ENCODE results near the gene MED13L.

MED13L gene

GRCh38 chr12:116248930-116249329, 28.6 kb downstream of the MED13L start:
- Histone ChIP-seq H3K27me3 (replicated peaks in 2 of 5; ENCODE audit: control insufficient read depth in 4 of 5, insufficient read depth in 5 of 5, low read length in 4 of 5) (no peaks in the 10 kb centered on the region), H3K4me1 (ENCODE audit: control extremely low read depth in 1 of 4, control insufficient read depth in 4 of 4, insufficient read depth in 4 of 4, low read length in 3 of 4) (peaks cover 9 to 26% (median 19%) of the 10 kb centered on the region in 4 experiments), H3K4me3 (ENCODE audit: control insufficient read depth in 1 of 7, extremely low read depth in 1 of 7, insufficient read depth in 4 of 7, low read depth in 2 of 7, low read length in 6 of 7) (no peak overlapping the region), H3K27ac (ENCODE audit: insufficient read depth in 1 of 2, low read depth in 1 of 2, low read length in 2 of 2, poor library complexity in 1 of 2, severe bottlenecking in 2 of 2) (no peak overlapping the region), H3K36me3 (ENCODE audit: control insufficient read depth in 4 of 4, insufficient read depth in 4 of 4, low read length in 3 of 4) (no peaks in the 10 kb centered on the region), H3K9me3 (ENCODE audit: control extremely low read depth in 1 of 5, control insufficient read depth in 4 of 5, insufficient read depth in 2 of 5, low read depth in 1 of 5, low read length in 4 of 5) (peaks cover 0 to 23% (median 6%) of the 10 kb centered on the region in 5 experiments)
- no peak for DNase-seq
- POLR2A ChIA-PET: no interaction called here
- CTCF ChIA-PET: interaction anchor here (1.0 to 3.4 kb wide), 6 partner anchors 10 to 54 kb away, joined by 3 to 15 read pairs (median 5); no protein-coding TSS in a partner anchor

GRCh38 chr12:116248433-116248832, 29.1 kb downstream of the MED13L start:
- no peaks in the 10 kb centered on the region for H3K36me3 ChIP-seq (ENCODE audit: control insufficient read depth in 4 of 4, insufficient read depth in 4 of 4, low read length in 3 of 4)
- ChIA-PET POLR2A (no interaction called here), CTCF (interaction anchor here (1.0 to 3.4 kb wide), 6 partner anchors 10 to 53 kb away, joined by 3 to 15 read pairs (median 5); no protein-coding TSS in a partner anchor)
- H3K9me3 ChIP-seq (ENCODE audit: control extremely low read depth in 1 of 5, control insufficient read depth in 4 of 5, insufficient read depth in 2 of 5, low read depth in 1 of 5, low read length in 4 of 5): peaks cover 0 to 23% (median 6%) of the 10 kb centered on the region in 5 experiments
- no peaks in the 10 kb centered on the region for H3K27me3 ChIP-seq (replicated peaks in 2 of 5; ENCODE audit: control insufficient read depth in 4 of 5, insufficient read depth in 5 of 5, low read length in 4 of 5)
- no peak overlapping the region for H3K27ac ChIP-seq (ENCODE audit: insufficient read depth in 1 of 2, low read depth in 1 of 2, low read length in 2 of 2, poor library complexity in 1 of 2, severe bottlenecking in 2 of 2)
- H3K4me1 ChIP-seq (ENCODE audit: control extremely low read depth in 1 of 4, control insufficient read depth in 4 of 4, insufficient read depth in 4 of 4, low read length in 3 of 4): peaks cover 9 to 31% (median 23%) of the 10 kb centered on the region in 4 experiments
- no peak for DNase-seq
- no peak overlapping the region for H3K4me3 ChIP-seq (ENCODE audit: control insufficient read depth in 1 of 7, extremely low read depth in 1 of 7, insufficient read depth in 4 of 7, low read depth in 2 of 7, low read length in 6 of 7)

- Histone ChIP-seq H3K36me3 (ENCODE audit: control insufficient read depth in 4 of 4, insufficient read depth in 4 of 4, low read length in 3 of 4) (no peaks in the 10 kb centered on the region), H3K9me3 (ENCODE audit: control extremely low read depth in 1 of 5, control insufficient read depth in 4 of 5, insufficient read depth in 2 of 5, low read depth in 1 of 5, low read length in 4 of 5) (peaks cover 0 to 16% (median 6%) of the 10 kb centered on the region in 5 experiments), H3K4me1 (ENCODE audit: control extremely low read depth in 1 of 4, control insufficient read depth in 4 of 4, insufficient read depth in 4 of 4, low read length in 3 of 4) (peaks cover 9 to 38% (median 28%) of the 10 kb centered on the region in 4 experiments), H3K4me3 (ENCODE audit: control insufficient read depth in 1 of 7, extremely low read depth in 1 of 7, insufficient read depth in 4 of 7, low read depth in 2 of 7, low read length in 6 of 7) (no peak overlapping the region), H3K27me3 (replicated peaks in 2 of 5; ENCODE audit: control insufficient read depth in 4 of 5, insufficient read depth in 5 of 5, low read length in 4 of 5) (no peaks in the 10 kb centered on the region), H3K27ac (ENCODE audit: insufficient read depth in 1 of 2, low read depth in 1 of 2, low read length in 2 of 2, poor library complexity in 1 of 2, severe bottlenecking in 2 of 2) (no peak overlapping the region)
- no CpG with 5 or more reads among the region's 3 CpGs for WGBS (ENCODE audit: insufficient coverage)
- ChIA-PET POLR2A (no interaction called here), CTCF (interaction anchor here (1.0 to 3.4 kb wide), 4 partner anchors 9 to 15 kb away, joined by 3 to 15 read pairs (median 6); no protein-coding TSS in a partner anchor)
- no peak for DNase-seq
Measured at GRCh38 chr12:116247377-116247776, 30.1 kb downstream of the MED13L start.

- WGBS (ENCODE audit: insufficient coverage): 100% methylated on average over 1 of the region's 5 CpGs
- no peak for DNase-seq
- Histone ChIP-seq H3K27me3 (replicated peaks in 2 of 5; ENCODE audit: control insufficient read depth in 4 of 5, insufficient read depth in 5 of 5, low read length in 4 of 5) (no peaks in the 10 kb centered on the region), H3K27ac (ENCODE audit: insufficient read depth in 1 of 2, low read depth in 1 of 2, low read length in 2 of 2, poor library complexity in 1 of 2, severe bottlenecking in 2 of 2) (no peak overlapping the region), H3K9me3 (ENCODE audit: control extremely low read depth in 1 of 5, control insufficient read depth in 4 of 5, insufficient read depth in 2 of 5, low read depth in 1 of 5, low read length in 4 of 5) (peaks cover 0 to 8% (median 2%) of the 10 kb centered on the region in 5 experiments), H3K4me3 (ENCODE audit: control insufficient read depth in 1 of 7, extremely low read depth in 1 of 7, insufficient read depth in 4 of 7, low read depth in 2 of 7, low read length in 6 of 7) (no peak overlapping the region), H3K4me1 (ENCODE audit: control extremely low read depth in 1 of 4, control insufficient read depth in 4 of 4, insufficient read depth in 4 of 4, low read length in 3 of 4) (peaks cover 9 to 39% (median 29%) of the 10 kb centered on the region in 4 experiments), H3K36me3 (ENCODE audit: control insufficient read depth in 4 of 4, insufficient read depth in 4 of 4, low read length in 3 of 4) (no peaks in the 10 kb centered on the region)
- CTCF ChIA-PET: interaction anchor here (1.0 to 3.4 kb wide), 3 partner anchors 9 to 16 kb away, joined by 3 to 15 read pairs (median 9); no protein-coding TSS in a partner anchor
- POLR2A ChIA-PET: no interaction called here
Measured at GRCh38 chr12:116246490-116247179, 30.9 kb downstream of the MED13L start.

GRCh38 chr12:116245189-116245588, 32.3 kb downstream of the MED13L start:
- DNase-seq: no peak
- Histone ChIP-seq H3K9me3 (ENCODE audit: control extremely low read depth in 1 of 5, control insufficient read depth in 4 of 5, insufficient read depth in 2 of 5, low read depth in 1 of 5, low read length in 4 of 5) (peaks cover 0 to 7% (median 2%) of the 10 kb centered on the region in 5 experiments), H3K27ac (ENCODE audit: insufficient read depth in 1 of 2, low read depth in 1 of 2, low read length in 2 of 2, poor library complexity in 1 of 2, severe bottlenecking in 2 of 2) (no peak overlapping the region), H3K4me1 (ENCODE audit: control extremely low read depth in 1 of 4, control insufficient read depth in 4 of 4, insufficient read depth in 4 of 4, low read length in 3 of 4) (peaks cover 9 to 44% (median 30%) of the 10 kb centered on the region in 4 experiments), H3K27me3 (replicated peaks in 2 of 5; ENCODE audit: control insufficient read depth in 4 of 5, insufficient read depth in 5 of 5, low read length in 4 of 5) (no peaks in the 10 kb centered on the region), H3K36me3 (ENCODE audit: control insufficient read depth in 4 of 4, insufficient read depth in 4 of 4, low read length in 3 of 4) (no peaks in the 10 kb centered on the region), H3K4me3 (ENCODE audit: control insufficient read depth in 1 of 7, extremely low read depth in 1 of 7, insufficient read depth in 4 of 7, low read depth in 2 of 7, low read length in 6 of 7) (no peak overlapping the region)
- ChIA-PET CTCF (interaction anchor here (0.7 to 1.6 kb wide), 6 partner anchors 9 to 277 kb away, joined by 3 to 7 read pairs (median 4); no protein-coding TSS in a partner anchor), POLR2A (no interaction called here)
- WGBS (ENCODE audit: insufficient coverage): no CpG with 5 or more reads among the region's 2 CpGs

- H3K36me3 ChIP-seq (ENCODE audit: control insufficient read depth in 4 of 4, insufficient read depth in 4 of 4, low read length in 3 of 4): no peaks in the 10 kb centered on the region
- peaks cover 9 to 44% (median 30%) of the 10 kb centered on the region in 4 experiments for H3K4me1 ChIP-seq (ENCODE audit: control extremely low read depth in 1 of 4, control insufficient read depth in 4 of 4, insufficient read depth in 4 of 4, low read length in 3 of 4)
- no peaks in the 10 kb centered on the region for H3K27me3 ChIP-seq (replicated peaks in 2 of 5; ENCODE audit: control insufficient read depth in 4 of 5, insufficient read depth in 5 of 5, low read length in 4 of 5)
- H3K4me3 ChIP-seq (ENCODE audit: control insufficient read depth in 1 of 7, extremely low read depth in 1 of 7, insufficient read depth in 4 of 7, low read depth in 2 of 7, low read length in 6 of 7): no peak overlapping the region
- peak overlapping the region in 1 of 2 experiments; percentile 23 for H3K27ac ChIP-seq (ENCODE audit: insufficient read depth in 1 of 2, low read depth in 1 of 2, low read length in 2 of 2, poor library complexity in 1 of 2, severe bottlenecking in 2 of 2)
- ChIA-PET POLR2A (no interaction called here), CTCF (interaction anchor here (0.6 to 1.6 kb wide), 7 partner anchors 8 to 278 kb away, joined by 3 to 7 read pairs (median 4); no protein-coding TSS in a partner anchor)
- 100% methylated on average over 2 of the region's 6 CpGs for WGBS (ENCODE audit: insufficient coverage)
- peaks cover 0 to 5% (median 0%) of the 10 kb centered on the region in 5 experiments for H3K9me3 ChIP-seq (ENCODE audit: control extremely low read depth in 1 of 5, control insufficient read depth in 4 of 5, insufficient read depth in 2 of 5, low read depth in 1 of 5, low read length in 4 of 5)
- DNase-seq: no peak
Measured at GRCh38 chr12:116244474-116245090, 32.9 kb downstream of the MED13L start.

- Histone ChIP-seq H3K4me3 (ENCODE audit: control insufficient read depth in 1 of 7, extremely low read depth in 1 of 7, insufficient read depth in 4 of 7, low read depth in 2 of 7, low read length in 6 of 7) (no peak overlapping the region), H3K27ac (ENCODE audit: insufficient read depth in 1 of 2, low read depth in 1 of 2, low read length in 2 of 2, poor library complexity in 1 of 2, severe bottlenecking in 2 of 2) (peak overlapping the region in 1 of 2 experiments; percentile 23), H3K4me1 (ENCODE audit: control extremely low read depth in 1 of 4, control insufficient read depth in 4 of 4, insufficient read depth in 4 of 4, low read length in 3 of 4) (peaks cover 9 to 44% (median 30%) of the 10 kb centered on the region in 4 experiments), H3K9me3 (ENCODE audit: control extremely low read depth in 1 of 5, control insufficient read depth in 4 of 5, insufficient read depth in 2 of 5, low read depth in 1 of 5, low read length in 4 of 5) (peaks cover 0 to 2% (median 0%) of the 10 kb centered on the region in 5 experiments), H3K27me3 (replicated peaks in 2 of 5; ENCODE audit: control insufficient read depth in 4 of 5, insufficient read depth in 5 of 5, low read length in 4 of 5) (no peaks in the 10 kb centered on the region), H3K36me3 (ENCODE audit: control insufficient read depth in 4 of 4, insufficient read depth in 4 of 4, low read length in 3 of 4) (no peaks in the 10 kb centered on the region)
- CTCF ChIA-PET: interaction anchor here (0.6 to 1.5 kb wide), 3 partner anchors 19 to 143 kb away, joined by 3 to 4 read pairs (median 4); no protein-coding TSS in a partner anchor
- peak in 2 of 3 donors; percentile 35 to 50 for DNase-seq
- POLR2A ChIA-PET: no interaction called here
- WGBS (ENCODE audit: insufficient coverage): 60% methylated on average over 1 of the region's 2 CpGs
Measured at GRCh38 chr12:116244001-116244400, 33.5 kb downstream of the MED13L start.

Measured in common myeloid progenitor, CD34-positive (primary cell).